GM12872 (cell line): ENCODE results near the gene SLC9B2.

Source experiments
- TF ChIP-seq, protein P1 (sequence below): IDR thresholded peaks from 3 replicates; pipeline ENCODE4 v1.5.1; 2011; ENCODE audit warnings: low read depth, mild to moderate bottlenecking, low read length, moderate library complexity; ENCODE audit not compliant: insufficient read depth

The SLC9B2 gene

DNA sequence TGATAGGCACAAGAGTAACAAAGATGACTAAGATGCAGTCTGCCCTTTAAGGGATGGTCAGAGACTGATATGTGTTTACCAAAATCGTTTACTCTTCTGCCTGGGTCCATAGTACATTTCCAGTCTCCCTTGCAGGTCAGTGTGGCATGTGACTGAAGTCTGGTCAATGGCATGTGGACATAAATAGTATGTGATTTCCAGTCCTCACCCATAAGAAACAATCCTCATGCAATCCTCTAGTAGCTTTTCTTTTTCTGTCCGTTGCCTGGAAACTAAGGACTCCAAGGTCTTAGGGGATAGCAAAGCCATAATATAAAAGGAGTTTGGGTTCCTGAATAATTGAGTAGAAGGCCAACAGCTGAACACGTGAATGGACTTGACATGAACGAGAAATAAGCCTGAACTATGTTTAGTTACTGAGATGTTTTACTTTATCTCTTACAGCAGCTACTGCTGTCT lies 1.1 kb downstream of the SLC9B2 start:
- TF ChIP-seq, protein P1, sequence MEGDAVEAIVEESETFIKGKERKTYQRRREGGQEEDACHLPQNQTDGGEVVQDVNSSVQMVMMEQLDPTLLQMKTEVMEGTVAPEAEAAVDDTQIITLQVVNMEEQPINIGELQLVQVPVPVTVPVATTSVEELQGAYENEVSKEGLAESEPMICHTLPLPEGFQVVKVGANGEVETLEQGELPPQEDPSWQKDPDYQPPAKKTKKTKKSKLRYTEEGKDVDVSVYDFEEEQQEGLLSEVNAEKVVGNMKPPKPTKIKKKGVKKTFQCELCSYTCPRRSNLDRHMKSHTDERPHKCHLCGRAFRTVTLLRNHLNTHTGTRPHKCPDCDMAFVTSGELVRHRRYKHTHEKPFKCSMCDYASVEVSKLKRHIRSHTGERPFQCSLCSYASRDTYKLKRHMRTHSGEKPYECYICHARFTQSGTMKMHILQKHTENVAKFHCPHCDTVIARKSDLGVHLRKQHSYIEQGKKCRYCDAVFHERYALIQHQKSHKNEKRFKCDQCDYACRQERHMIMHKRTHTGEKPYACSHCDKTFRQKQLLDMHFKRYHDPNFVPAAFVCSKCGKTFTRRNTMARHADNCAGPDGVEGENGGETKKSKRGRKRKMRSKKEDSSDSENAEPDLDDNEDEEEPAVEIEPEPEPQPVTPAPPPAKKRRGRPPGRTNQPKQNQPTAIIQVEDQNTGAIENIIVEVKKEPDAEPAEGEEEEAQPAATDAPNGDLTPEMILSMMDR, result no peak

- TF ChIP-seq, protein P1, result no peak
Observed at GRCh38 chr4:103074744-103075434, 1.7 kb downstream of the SLC9B2 start.

GRCh38 chr4:103073792-103074438 lies 2.6 kb downstream of the SLC9B2 start:
- TF ChIP-seq, protein P1, result no peak

DNA sequence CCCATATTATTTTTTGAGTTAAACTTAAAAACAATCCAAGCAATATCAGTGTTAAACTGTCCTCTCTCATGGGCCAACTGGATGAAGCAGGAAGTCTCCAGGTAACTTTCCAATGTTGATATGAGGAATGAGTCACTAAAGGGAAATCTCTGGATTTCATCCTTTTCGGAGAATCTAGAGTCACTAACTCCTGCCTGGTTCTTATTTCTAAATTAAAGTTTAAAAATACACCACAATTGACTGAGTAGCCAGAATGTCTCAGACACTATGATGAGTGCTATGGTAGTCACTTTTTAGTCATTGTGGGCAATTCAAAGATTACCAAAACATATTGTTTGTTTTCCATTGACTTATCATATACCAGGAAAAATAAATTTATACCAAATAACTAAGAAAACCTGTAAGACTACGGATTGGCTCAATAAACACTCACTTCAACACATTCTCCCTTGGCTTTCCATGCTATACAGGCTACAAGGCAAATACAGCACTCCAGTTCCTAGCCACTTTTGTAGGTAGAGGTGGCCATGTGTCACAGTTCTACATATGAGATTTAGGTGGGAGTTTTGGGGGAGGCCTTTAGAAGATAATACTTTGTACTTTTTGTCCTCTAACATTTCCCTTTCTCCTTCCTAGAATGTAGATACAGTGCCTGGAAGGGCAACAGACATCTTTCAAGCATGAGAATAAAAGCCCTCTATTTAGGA lies 8.6 kb downstream of the SLC9B2 start:
- TF ChIP-seq, protein P1, result no peak

GRCh38 chr4:103060453-103061148 lies 16.0 kb downstream of the SLC9B2 start:
- TF ChIP-seq, protein P1, result no peak

- TF ChIP-seq, protein P1, result no peak
Observed at GRCh38 chr4:103054030-103054429, 22.5 kb downstream of the SLC9B2 start.

DNA sequence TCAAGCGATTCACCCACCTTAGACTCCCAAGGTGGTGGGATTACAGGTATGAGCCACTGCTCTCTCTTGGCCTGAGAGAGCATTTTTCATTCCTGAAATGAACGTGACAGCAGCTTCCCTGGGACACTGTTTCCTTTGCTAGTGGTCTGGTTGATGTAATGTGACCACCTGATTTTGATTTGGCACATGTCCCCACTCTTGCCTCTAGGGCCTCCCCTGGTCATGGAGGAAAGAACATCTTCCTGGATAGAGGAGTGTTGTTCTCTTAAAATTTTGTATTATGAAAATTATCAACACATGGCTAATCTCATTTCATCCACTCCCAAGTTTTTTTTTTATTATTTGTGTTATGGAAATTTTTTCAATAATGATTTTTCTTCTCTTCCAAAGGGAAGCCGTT lies 23.8 kb downstream of the SLC9B2 start:
- TF ChIP-seq, protein P1, result no peak
